ENCODE data around the gene ULK2. TPM values are rescaled to one million over a fixed set of nuclear protein-coding genes. Genes with fewer than 3 reads are reported as not detected.

Gene ULK2
- total and polyA plus RNA-seq, 8 donors, result 14.4 to 36.7 (median 28.3) TPM

DNA sequence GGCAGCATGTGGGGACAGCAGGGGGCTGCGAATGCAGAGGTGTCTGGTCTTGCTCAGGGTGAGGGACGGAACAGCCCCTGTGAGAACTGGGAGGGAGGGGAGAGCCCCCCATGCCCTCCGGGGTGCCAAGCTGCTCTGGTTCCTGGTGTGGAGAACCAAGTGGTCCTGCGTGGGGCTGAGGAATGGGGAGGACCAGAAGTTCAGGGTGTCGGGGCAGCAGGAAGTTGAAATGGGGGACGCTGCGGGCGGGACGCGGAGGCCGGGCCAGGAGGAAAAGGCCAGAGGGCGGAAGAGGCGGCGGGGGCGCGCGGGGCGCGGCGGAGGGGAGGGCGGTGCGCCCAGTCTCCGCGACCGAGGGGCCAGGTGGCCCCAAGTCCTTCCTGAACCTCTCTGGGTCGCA, 123.2 kb downstream of the ULK2 start:
- intact Hi-C loops (cut with DNase I), result no loop called here
- DNase-seq (peak in 1 of 4 donors; percentile 50), ATAC-seq (peak; percentile 32)
- TF ChIP-seq CTCF (IDR thresholded peaks at IDR 0.05), result no peak
- no peaks in the 10 kb centered on the region for H3K9me3 ChIP-seq
- no peaks in the 10 kb centered on the region for H3K27me3 ChIP-seq
- peaks cover 0 to 18% of the 10 kb centered on the region in 2 donors for H3K4me1 ChIP-seq
- peak overlapping the region; percentile 42 to 46 for H3K4me3 ChIP-seq
- no peaks in the 10 kb centered on the region for H3K36me3 ChIP-seq
- H3K27ac ChIP-seq, result no peak overlapping the region

DNA sequence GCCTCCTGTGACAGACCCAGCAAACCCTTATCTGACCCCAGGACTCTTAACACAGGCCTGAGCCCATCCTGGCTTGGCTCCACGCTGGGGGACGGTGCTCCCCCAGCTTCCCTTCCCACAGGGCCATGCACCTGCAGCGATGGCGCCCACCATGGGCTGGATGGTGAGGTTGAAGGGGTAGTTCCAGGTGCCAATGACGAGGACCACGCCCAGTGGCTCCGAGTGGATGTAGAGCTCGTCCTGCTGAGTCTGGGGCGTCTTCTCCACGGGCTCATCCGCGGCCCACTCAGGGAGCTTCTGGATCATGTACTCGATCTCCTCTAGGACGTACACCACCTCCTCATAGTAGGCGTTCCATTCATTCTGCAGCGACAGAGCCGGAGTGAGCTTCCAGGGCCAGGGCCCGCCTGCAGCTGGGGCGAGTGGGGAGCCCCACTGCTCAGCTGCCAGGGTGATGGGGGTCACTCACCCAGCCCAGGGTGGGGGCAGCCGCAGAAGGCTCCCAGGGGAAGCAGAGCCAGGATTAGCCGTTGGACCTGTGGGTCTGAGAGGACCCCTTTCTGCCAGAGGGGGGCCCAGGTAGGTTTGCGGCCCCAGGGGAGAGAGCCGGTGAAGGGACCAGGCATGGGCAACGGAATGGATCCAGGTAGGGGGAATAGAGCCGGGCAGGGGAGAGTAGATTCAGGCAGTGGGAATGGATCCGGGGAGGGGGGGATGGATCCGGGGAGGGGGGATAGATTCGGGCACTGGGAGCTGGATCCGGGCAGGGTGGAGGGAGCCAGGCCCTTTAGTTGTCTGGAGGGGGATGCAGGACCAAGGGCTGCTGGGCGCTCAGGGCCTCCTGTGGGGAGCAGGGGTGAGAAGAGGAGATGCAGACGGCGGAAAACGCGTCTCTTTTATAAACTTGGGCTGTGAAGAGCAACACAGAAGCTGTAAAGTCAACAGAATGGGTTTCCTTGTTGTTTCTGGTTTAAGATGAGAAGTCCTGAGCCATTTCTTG, 124.3 kb downstream of the ULK2 start:
- Histone ChIP-seq H3K9me3 (no peaks in the 10 kb centered on the region), H3K36me3 (no peaks in the 10 kb centered on the region), H3K27me3 (no peaks in the 10 kb centered on the region), H3K27ac (no peak overlapping the region), H3K4me1 (peaks cover 0 to 18% of the 10 kb centered on the region in 2 donors), H3K4me3 (no peak overlapping the region)
- DNase-seq (no peak), ATAC-seq (no peak)
- intact Hi-C loops (cut with DNase I), result no loop called here
- TF ChIP-seq CTCF (IDR thresholded peaks at IDR 0.05), result no peak

- Histone ChIP-seq H3K27me3 (no peaks in the 10 kb centered on the region), H3K27ac (no peak overlapping the region), H3K36me3 (no peaks in the 10 kb centered on the region), H3K4me3 (no peak overlapping the region), H3K9me3 (no peaks in the 10 kb centered on the region), H3K4me1 (peaks cover 0 to 15% of the 10 kb centered on the region in 2 donors)
- DNase-seq, result no peak
- intact Hi-C loops (cut with DNase I), result no loop called here
- no peak for ATAC-seq
- TF ChIP-seq CTCF (IDR thresholded peaks at IDR 0.05), result no peak
These were observed 125.2 kb downstream of the ULK2 start for GRCh38 chr17:19742495-19742894.

GRCh38 chr17:19741832-19742457, 125.8 kb downstream of the ULK2 start:
- Histone ChIP-seq H3K36me3 (no peaks in the 10 kb centered on the region), H3K4me1 (peaks cover 0 to 15% of the 10 kb centered on the region in 2 donors), H3K27me3 (no peaks in the 10 kb centered on the region), H3K9me3 (no peaks in the 10 kb centered on the region), H3K4me3 (no peak overlapping the region), H3K27ac (no peak overlapping the region)
- ATAC-seq (no peak), DNase-seq (no peak)
- intact Hi-C loops (cut with DNase I), result no loop called here
- no peak for TF ChIP-seq CTCF (IDR thresholded peaks at IDR 0.05)

DNA sequence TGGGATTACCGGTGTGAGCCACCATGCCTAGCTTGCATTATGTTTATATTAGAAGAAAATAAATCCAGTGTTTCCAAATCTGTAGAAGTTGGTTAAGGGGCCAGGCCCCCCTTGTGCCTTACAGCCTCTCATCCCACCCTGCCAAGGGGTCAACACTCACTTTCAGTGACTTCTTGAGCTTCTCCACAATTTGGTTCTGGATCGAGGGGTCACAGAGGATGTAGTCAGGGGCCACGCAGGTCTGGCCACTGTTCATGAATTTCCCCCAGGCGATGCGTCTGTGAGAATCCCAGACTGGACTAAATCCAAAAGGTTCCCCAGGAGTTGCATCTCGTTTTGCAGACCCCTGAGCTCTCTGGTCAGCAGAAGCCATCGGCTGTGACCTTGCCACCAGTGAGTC, 126.8 kb downstream of the ULK2 start:
- no peak for DNase-seq
- Histone ChIP-seq H3K27me3 (no peaks in the 10 kb centered on the region), H3K4me1 (peaks cover 0 to 15% of the 10 kb centered on the region in 2 donors), H3K4me3 (no peak overlapping the region), H3K9me3 (no peaks in the 10 kb centered on the region), H3K36me3 (no peaks in the 10 kb centered on the region), H3K27ac (no peak overlapping the region)
- intact Hi-C loops (cut with DNase I), result no loop called here
- no peak for ATAC-seq
- no peak for TF ChIP-seq CTCF (IDR thresholded peaks at IDR 0.05)
